GM10847 (cell line): ENCODE data around the gene RGN.
A peak's percentile ranks its signal among the peaks of the same experiment; 100 is the strongest.

Experiments used
- POLR2A ChIP-seq: IDR thresholded peaks from 2 replicates; pipeline ENCODE4 v1.6.1; 2011; ENCODE audit not compliant: insufficient read length; ENCODE audit errors: extremely low read depth

Gene RGN

DNA sequence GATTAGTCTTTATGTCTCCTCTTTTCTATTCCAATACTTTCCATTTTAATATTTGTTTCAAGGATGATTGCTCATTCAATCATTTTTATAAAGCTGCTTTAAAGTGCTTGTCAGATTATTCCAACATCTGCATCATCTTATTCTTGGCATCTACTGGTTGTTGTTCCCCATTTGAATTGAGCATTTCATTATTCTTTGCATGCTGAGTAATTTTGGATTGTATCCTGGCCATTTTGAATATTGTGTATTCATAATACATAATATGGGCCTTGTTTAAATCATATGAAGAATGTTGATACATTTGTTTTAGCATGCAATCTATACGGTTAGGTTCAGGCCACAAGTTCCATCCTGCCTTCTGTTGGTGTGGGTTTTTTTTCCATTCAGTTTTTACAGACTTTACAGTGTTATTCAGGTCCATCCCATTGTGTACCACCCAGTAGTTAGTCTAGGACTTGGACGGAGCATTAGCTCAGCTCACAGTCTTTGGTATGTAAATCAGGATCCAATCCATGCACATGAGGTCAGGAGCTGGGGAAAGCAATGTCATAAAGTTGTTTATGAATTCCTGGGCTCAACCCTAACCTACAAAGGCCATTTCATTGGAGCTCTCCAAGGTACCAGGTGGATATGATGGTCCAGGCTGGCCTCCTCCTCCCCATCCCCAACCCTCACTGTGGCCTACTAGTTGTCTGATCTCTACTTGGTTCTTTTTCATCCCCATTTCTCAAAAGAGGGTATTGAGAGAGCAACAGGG lies 20.3 kb downstream of the RGN start:
- no peak for TF ChIP-seq POLR2A

GRCh38 chrX:47101206-47101605 lies 23.0 kb downstream of the RGN start:
- no peak for TF ChIP-seq POLR2A

DNA sequence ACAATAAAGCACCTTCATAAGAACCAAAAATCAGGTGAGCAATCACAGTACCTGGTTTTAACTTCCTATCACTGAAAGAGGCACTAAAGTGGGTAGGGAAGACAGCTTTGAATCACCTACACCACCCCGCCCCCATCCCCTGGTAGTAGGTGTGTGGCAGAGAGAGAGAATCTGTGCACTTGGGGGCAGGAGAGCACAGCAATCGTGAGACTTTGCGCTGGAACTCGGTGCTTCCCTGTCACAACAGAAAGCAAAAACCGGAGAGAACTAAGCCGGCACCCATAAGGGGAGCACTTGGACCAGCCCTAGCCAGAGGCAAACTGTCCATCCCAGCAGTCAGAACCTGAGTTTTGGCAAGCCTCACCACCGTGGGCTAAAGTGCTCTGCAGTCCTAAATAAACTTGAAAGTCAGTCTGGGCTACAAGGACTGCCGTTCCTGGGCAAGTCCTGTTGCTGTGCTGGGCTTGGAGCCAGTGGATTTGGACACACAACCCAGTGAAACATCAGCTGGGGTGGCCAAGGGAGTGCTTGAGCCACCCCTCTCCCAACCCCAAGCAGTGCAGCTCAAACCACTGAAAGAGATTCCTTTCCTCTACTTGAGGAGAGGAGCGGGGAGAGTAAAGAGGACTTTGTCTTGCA lies 34.2 kb downstream of the RGN start:
- no peak for TF ChIP-seq POLR2A

GRCh38 chrX:47129157-47129898 lies 51.1 kb downstream of the RGN start:
- TF ChIP-seq POLR2A, result peak; percentile 36

DNA sequence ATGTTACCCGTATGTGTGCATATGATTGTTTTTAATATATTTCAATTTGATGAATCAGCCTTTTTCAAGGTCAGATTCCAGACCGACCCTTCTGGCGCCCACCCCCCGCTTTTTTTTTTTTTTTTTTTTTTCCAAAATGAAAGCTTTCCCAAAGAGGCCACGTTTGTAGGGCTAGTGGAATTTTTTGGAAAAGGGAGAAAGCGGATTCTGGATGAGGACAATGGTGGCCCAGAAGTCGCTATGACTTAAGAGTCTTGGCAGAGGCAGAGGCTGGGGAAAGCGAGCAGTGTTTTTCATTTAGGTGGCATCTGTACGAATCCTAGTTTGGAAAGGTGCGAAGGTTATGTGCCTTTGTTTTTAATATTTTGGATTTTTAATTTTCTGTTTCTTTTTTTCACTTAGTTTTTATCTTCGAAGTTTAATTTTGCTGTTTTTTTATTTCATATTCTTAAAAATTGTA lies 51.7 kb downstream of the RGN start:
- TF ChIP-seq POLR2A, result no peak

- TF ChIP-seq POLR2A, result no peak
Measured at GRCh38 chrX:47133493-47133892, 55.2 kb downstream of the RGN start.

DNA sequence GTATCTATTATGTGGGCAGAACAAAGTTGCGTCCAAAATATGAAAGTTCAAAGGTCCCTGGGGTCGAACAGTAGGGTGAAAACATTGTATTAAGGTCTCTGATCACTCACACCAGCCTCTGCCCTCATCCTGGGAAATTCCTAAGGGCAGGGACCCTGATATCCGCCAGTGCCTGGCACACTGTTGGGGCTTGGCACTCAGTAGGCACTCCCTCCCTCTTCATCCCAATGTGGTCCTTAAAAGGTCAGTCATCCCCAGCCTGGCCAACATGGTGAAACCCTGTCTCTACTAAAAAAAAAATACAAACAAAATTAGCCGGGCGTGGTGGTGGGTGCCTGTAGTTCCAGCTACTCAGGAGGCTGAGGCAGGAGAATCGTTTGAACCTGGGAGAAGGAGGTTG lies 59.9 kb downstream of the RGN start:
- no peak for TF ChIP-seq POLR2A
